GM04503 (cell line): Measurements from ENCODE around the gene EP400.
"Not testable (repeated sequence)": the region's sequence is repeated elsewhere in the genome, so short reads cannot be mapped to it uniquely, and the experiment has no call there.

ENCODE experiments used
- DNase-seq: peaks from one replicate; pipeline ENCODE4 v3.0.0-alpha.2; 2012; ENCODE audit warnings: low read depth

The EP400 gene

DNA sequence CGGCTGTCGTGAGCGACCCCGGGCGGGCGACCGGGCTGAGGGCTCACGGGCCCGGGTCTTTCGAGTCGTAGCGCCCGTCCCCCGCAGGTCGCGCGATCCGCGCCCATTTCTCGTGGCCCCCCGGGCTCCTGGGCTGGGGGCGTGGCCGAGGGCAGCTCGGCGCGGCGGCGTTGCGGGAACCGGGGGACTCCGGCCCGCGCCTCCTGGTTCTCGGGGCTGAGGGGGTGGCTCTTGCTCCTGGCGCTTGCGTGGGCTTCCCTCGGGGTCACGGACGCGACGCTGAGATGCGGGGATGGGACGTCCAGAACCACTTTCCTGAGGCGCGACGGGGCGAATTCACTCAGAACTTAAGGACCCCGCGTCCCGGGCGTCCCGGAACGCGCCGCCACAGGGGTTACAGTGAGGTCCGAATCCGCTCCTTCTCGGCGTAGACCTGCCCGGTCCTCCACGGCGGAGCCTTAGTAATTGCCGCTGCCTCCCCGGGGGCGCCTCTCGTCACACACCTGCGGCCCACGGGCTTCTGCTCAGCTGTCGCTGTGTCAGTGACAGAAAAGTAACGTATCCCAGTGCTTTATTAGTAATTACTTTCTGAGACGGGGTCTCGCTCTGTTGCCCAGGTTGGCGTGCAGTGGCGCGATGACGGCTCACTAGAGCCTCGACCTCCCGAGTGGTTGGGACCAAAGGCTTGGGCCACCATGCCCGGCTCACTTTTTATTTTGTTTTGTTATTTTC is 606 bp downstream of the EP400 start:
- DNase-seq, result no peak

DNA sequence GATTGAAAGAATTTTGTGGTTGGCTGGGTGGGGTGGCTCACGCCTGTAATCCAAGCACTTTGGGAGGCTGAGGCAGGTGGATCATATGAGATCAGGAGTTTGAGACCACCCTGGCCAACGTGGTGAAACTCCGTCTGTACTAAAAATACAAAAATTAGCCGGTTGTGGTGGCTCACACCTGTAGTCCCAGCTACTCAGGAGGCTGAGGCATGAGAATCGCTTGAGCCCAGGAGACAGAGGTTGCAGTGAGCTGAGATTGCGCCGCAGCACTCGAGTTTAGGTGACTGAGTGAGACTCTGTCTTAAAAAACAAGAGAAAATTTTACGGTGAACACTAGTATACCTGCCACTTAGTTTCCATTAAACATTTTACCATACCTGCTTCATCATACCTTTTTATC is 4.1 kb downstream of the EP400 start:
- not testable (repeated sequence) for DNase-seq

DNA sequence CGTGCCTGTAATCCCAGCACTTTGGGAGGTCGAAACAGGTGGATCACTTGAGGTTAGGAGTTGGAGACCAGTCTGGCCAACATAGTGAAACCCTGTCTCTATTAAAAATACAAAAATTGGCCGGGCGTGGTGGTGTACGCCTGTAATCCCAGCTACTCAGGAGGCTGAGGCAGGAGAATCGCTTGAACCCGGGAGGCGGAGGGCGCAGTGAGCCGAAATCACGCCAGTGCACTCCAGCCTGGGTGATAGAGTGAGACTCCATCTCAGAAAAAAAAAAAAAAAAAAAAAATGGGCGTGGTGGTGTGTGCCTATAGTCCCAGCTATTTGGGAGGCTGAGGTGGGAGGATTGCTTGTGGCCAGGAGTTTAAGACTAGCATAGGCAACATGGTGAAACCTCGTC is 4.7 kb downstream of the EP400 start:
- not testable (repeated sequence) for DNase-seq

DNA sequence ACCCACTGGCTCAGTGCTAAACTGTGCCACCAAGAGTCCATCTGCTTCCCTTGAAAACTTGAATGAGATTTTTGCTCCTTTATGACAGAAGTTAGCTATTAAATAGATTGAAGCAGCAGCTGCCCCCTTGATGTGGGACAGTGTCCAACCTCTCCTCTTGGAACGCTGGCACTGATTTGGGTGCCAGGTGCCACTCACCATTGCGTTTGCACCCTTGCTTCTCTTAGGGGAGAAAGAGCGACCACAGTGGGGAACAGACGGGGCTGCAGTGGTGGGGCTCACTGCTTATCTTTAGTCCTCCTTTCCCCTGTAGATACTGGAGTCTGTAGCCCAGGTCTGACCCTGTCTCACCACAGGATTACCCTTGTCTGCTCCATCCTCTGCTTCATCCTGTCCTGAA is 9.4 kb downstream of the EP400 start:
- DNase-seq, result no peak

DNA sequence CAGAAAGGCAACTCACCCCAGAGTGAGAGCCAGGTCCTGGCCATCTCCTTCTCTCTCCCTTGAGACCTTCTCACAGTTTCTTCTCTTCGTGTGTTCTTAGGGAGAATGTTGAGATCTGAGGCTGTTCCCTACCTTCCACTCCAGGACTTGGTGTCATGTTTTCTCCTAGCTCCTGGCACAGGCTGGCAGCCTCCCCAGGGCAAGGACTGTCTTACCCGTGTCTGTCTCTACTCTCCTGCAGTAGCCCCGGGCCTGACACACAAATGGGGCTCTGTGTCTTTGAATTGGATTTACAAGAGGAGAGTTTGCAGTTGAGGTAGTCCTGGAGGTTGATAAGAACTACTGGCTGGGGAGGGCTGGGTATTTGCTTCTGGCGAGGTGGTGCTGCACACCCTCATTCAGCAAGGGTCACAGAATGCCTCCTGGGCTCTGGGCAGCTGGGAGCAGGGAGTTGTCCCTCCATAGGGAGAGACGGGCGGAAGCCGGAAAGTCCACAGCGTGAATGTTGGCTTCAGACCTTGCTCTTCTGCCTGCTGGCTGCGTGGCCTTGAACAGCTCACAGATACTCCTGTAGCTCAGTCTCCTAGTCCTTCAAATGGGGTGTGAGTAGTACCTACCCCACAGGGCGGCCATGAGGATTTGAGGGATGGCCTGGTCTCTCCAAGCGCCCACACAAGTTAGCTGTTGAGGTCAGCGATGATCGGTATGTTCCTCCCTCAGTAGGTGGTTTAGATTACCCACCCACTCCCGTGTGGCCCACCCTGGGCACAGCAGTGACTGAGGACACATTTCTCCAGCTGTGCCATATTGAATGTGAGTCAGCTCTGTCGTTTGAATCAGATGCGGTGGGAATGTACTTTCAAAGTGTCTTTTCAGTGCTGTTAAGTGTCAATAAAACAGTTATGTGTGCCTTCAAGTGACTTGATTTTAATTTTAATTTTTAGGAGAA is 10.2 kb downstream of the EP400 start:
- no peak for DNase-seq

DNA sequence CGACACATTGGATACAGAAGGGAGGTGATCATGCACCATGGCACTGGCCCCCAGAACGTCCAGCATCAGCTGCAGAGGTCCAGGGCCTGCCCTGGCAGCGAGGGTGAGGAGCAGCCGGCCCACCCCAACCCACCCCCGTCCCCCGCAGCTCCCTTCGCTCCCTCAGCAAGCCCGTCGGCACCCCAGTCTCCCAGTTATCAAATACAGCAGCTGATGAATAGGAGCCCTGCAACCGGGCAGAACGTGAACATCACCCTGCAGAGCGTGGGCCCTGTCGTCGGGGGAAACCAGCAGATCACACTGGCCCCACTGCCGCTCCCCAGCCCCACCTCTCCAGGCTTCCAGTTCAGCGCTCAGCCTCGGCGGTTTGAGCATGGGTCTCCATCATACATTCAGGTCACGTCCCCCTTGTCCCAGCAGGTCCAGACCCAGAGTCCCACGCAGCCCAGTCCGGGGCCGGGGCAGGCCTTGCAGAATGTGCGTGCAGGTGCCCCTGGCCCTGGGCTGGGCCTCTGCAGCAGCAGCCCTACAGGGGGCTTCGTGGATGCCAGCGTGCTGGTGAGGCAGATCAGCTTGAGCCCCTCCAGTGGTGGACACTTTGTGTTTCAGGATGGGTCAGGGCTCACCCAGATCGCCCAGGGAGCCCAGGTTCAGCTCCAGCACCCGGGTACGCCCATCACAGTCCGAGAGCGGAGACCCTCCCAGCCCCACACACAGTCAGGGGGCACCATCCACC is 11.0 kb downstream of the EP400 start:
- DNase-seq, result not testable (repeated sequence)

DNA sequence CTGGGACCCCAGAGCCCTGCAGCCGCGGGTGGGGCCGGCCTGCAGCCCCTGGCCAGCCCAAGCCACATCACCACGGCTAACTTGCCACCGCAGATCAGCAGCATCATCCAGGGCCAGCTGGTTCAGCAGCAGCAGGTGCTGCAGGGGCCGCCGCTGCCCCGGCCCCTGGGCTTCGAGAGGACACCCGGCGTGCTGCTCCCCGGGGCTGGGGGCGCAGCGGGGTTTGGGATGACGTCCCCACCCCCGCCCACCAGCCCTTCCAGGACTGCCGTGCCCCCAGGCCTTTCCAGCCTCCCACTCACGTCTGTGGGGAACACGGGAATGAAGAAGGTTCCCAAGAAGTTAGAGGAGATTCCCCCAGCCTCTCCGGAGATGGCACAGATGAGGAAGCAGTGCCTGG is 11.6 kb downstream of the EP400 start:
- not testable (repeated sequence) for DNase-seq

DNA sequence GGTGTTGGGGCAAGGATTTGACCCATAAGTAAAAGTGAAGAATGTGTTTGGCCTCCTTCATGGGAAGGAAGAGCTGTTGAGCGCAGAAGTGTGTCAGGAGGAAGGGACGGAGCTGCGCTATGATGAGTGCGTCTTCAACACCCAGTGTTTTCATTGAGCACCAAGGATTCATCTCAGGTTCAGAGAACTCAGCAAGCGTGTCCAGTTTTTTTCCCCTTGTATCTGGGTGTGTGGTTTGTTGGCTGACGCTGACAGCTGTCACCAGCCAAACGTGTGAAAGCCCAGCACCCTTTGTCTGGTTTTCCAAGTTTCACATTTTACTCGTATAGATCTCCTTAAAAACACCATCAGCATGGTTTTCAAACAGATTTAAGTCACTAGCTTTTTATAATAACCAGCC is 12.3 kb downstream of the EP400 start:
- DNase-seq, result no peak

DNA sequence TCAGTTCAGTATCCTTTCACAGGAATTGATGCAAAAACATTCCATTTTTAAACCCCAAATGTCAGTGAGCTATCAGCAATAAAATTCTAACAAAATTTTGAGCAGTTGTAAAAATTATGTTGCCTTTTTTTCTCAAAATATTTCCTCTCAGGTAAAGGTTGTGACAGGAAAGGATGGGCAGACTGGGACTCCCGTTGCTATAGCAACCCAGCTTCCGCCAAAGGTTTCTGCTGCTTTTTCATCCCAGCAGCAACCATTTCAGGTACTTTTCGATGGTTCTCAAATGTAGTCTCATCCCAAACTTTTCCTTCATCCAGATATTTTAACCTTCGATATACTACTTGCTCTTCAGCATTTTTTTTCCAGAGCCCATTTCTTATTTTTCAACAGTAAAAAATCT is 13.6 kb downstream of the EP400 start:
- no peak for DNase-seq

DNA sequence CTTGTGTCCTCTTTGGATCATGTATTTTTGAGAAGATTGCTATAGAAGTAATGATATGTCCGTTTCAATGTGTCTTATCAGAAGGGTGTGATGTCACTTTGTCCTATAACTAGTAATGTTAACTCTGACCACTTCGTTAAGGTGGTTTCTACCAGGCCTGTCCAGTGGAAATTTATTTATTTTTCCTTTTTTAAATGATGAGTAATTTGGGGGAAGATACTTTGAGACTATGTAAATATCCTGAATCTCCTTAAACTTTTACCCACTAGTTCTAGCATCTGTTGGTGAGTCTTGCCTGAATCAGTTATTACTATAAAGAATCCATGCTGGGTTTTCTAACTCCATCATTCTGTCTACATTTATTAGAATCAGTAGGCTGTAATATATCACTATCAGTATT is 15.3 kb downstream of the EP400 start:
- DNase-seq, result no peak

DNA sequence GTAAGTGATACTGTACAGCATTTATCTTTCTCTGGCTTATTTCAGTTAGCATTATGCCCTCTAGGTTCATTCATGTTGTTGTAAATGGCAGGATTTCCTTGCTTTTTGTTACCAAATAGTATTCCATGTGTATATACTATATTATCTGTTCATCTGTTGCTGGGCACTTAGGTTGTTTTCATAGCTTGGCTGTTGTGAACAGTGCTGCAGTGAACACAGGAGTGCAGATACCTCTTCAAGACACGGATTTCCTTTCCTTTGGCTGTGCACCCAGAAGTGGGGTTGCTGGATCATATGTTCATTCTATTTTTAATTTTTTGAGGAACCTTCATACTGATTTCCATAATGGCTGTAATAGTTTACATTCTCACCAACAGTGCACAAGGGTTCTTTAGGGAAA is 21.5 kb downstream of the EP400 start:
- no peak for DNase-seq

DNA sequence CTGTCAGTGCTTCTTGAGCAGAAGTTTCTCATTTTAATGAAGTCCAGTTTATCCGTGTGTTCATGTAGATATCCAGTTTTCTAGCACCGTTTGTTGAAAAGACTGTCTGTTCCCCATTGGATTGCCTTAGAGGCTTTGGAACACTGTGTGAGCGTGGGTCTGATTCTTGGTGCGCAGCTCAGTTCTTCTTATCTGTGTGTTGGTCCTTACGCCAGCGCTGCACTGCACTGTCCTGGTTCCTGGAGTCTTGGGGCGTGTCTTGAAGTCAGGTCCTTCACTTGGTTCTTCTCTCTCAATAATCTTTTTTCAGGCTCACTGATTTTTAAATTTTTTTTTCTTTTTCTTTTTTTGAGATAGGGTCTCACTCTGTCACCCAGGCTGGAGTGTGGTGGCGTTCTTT is 25.5 kb downstream of the EP400 start:
- no peak for DNase-seq

DNA sequence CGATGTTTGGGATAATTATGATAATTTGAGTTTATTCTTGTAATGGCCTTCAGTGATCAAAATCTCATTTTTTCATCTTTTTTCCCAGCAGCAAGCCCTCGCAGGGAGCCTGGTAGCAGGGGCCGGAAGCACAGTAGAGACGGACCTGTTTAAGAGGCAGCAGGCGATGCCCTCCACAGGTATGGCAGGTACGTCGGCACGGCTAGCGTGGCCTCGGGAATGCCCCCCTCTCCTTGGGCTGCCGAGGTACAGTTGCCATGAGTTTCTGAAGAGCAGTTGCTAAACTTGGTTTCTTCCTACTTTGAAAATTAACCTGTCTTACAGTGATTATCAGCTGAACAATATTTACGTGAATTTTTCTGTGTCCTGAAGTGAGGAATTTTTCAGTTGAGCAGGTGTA is 29.9 kb downstream of the EP400 start:
- DNase-seq, result no peak

DNA sequence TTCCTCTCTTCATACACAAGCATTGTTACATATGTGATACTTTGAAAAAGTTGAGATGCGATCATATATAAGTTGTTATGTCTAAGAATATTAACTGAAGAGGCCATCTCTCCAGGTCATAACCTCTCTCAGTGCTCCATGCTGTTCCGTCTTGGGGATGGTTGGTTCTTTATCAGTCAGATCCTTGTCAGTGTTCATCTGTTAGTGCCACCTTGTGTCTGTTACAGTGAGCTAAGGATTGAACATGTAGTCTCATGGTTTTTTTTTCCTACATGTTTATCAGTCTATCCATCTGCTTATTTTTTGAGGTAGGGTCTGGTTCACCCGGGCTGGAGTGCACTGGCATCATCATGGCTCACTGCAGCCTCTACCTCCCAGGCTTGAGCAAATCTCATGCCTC is 30.5 kb downstream of the EP400 start:
- no peak for DNase-seq

DNA sequence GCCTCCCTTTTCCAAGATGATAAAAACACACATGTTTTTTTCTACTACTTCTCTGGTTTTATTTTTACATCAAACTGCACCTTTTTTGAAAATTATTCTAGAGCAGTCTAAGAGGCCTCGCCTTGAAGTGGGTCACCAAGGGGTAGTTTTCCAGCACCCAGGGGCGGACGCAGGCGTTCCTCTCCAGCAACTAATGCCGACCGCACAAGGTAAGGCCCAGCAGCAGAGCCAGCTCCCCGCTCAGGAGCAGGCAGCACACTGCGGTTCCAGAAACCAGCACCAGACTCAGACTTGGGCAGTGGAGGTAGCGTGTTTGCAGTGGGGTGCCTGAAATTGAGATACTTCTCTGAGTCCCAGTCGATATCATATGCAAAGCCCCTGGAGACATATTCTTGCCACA is 31.6 kb downstream of the EP400 start:
- no peak for DNase-seq

DNA sequence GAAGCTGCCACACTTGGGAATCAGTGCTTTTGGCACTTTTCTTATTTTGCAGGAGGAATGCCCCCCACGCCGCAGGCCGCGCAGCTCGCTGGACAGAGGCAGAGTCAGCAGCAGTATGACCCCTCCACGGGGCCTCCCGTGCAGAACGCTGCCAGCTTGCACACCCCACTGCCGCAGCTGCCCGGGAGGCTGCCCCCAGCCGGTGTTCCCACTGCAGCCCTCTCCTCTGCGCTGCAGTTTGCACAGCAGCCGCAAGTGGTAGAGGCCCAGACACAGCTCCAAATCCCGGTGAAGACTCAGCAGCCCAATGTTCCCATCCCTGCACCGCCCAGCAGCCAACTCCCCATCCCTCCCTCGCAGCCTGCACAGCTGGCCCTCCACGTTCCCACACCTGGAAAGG is 32.3 kb downstream of the EP400 start:
- no peak for DNase-seq

DNA sequence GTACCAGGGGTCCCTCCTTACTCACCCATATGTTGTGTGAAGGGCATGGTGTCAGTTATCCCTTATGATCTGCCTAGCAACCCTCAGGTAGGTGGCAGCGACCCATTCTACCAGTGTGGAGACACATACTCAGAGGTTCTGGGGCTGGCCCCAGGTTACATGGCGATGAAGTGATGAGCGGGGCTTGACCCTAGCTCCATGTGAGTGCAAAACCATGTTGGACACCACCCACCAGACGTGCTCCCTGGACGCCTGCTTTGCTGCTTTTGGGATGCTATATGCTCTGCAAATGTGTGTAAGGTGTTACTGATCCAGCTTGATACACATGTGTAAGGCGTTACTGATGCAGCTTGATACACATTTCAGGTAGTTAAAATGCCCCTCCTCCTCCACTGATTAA is 33.3 kb downstream of the EP400 start:
- no peak for DNase-seq

DNA sequence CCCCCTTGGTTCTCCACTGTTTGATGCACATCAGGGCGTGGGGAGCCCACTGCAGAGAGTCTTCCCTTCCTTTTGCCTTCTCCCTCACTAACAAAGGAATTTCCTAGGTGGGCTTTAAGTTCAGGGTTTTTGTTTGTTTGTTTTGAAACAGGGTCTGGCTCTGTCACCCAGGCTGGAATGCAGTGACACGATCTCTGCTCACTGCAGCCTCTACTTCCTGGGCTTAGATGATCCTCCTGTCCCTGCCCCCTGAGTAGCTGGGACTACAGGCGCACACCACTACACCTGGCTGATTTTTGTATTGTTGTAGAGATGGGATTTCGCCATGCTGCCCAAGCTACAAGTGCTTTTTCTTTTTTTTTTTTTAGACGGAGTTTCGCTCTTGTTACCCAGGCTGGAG is 33.8 kb downstream of the EP400 start:
- DNase-seq, result no peak

DNA sequence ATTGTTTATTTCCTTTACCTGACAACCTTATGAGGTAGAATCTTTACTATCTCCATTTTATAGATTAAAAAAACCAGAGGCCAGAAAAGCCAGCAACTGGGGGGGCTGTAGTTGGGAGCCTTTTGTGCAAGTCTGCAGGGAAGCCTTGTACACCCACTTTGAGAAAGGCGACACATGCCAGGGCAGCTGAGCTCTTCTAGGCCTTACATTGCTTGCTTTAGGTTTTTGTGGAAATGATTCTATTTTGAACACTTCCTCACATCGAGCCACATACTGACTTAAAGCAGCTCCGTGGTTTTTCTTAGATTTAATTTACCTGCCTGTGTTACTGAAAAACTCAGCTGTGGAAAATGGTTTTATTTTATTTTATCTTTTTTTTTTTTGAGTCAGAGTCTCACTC is 34.6 kb downstream of the EP400 start:
- DNase-seq, result no peak

DNA sequence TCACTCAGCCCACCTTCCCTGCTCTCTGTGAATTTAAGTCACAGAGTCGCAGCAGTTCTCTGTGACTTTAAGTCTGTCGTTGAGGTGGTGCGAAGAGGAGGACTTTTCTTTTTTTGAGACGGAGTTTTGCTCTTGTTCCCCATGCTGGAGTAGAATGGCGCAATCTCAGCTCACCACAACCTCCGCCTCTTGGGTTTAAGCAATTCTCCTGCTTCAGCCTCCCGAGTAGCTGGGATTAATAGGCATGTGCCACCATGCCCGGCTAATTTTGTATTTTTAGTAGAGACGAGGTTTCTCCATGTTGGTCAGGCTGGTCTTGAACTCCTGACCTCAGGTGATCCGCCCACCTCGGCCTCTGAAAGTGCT is 35.8 kb downstream of the EP400 start:
- DNase-seq, result not testable (repeated sequence)

DNA sequence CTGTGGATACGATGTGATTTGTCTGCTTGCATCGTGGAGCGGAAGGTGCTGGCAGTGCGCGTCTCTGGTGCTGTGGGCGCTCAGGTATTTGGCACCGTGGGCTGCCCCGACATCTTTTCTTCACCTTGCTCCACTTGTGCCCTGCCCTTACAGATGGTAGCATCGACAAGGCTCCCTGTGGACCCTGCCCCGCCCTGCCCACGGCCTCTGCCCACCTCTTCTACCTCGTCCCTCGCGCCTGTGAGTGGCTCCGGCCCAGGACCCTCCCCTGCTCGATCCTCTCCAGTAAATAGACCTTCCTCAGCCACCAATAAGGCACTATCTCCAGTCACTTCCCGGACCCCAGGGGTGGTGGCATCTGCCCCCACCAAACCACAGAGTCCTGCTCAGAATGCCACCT is 36.6 kb downstream of the EP400 start:
- no peak for DNase-seq

DNA sequence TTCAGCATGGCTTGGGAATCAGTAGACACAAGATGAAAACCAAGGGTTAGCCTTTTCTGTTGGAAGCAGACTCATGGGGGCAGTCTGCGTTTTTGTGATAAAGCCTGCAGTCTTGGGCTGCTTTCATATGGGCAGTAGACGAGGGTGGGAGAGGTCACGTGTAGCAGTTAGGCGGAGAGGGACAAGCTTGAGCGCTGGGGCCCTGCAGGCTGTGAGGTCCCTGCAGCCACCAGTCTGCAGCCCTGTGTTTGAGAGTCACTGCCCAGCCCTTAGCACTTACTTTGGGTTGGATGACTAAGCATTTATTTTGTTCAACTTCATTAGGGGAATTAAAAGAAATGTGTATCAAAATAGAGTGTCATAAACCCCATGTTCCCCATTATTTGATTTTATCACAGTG is 37.2 kb downstream of the EP400 start:
- DNase-seq, result no peak

DNA sequence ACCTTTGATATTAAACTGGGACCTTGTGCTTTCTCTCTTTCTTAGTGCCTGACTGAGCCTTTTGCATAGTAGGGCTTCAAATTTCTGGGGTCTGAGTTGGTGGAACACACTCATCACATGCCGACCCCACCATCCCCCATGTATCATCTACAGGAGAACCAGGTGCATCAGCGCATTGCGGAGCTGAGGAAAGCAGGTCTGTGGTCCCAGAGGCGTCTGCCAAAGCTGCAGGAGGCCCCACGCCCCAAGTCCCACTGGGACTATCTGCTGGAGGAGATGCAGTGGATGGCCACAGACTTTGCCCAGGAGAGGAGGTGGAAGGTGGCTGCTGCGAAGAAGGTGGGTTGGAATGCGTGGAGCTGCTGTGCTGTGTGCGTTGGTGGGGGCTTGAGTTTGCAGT is 37.8 kb downstream of the EP400 start:
- DNase-seq, result no peak
